ENCODE measurements around the gene MAN1A1. TPM values are rescaled to one million over a fixed set of nuclear protein-coding genes. Genes with fewer than 3 reads are reported as not detected.

MAN1A1 gene
- polyA plus RNA-seq, 3 donors, result 11.0 to 20.4 (median 16.1) TPM

DNA sequence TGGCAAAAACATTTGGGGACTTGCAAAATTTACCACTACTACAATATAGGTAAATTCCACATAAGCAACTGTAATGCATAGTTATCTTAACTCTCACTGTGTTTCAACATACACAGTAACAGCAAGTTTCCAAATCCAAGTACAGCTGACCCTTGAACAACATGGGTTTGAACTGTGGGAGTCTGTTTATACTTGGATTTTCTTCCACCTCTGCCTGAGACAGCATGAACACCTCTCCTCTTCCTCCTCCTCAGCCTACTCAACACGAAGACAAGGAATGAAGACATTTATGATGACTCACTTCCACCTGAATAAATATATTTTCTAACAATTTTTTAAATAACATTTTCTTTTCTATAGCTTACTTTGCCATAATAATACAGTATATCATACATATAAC lies 25.6 kb downstream of the MAN1A1 start:
- Histone ChIP-seq H3K79me2 (ENCODE audit: insufficient read depth, low read length) (peaks cover 15% of the 10 kb centered on the region), H2AFZ (ENCODE audit: insufficient read depth, low read depth, low read length, poor library complexity, severe bottlenecking) (no peak overlapping the region), H3K27ac (ENCODE audit: low read depth in 1 of 2, low read length in 2 of 2) (no peak overlapping the region), H3K4me3 (replicated peaks in 1 of 3; ENCODE audit: low read depth in 2 of 3, low read length in 3 of 3) (no peak overlapping the region), H3K9me3 (replicated peaks in 1 of 2; ENCODE audit: control insufficient read depth in 1 of 2, insufficient read depth in 1 of 2, low read length in 2 of 2) (no peaks in the 10 kb centered on the region), H4K20me1 (ENCODE audit: insufficient read depth, low read length) (peaks cover 7% of the 10 kb centered on the region), H3K9ac (ENCODE audit: insufficient read depth, low read length, poor library complexity, severe bottlenecking) (no peak overlapping the region), H3K4me2 (replicated peaks; ENCODE audit: extremely low read depth, low read length, poor library complexity, severe bottlenecking) (no peak overlapping the region), H3K4me1 (ENCODE audit: control insufficient read depth in 1 of 2, insufficient read depth in 2 of 2, low read length in 2 of 2) (no peaks in the 10 kb centered on the region), H3K27me3 (ENCODE audit: control insufficient read depth in 2 of 2, insufficient read depth in 2 of 2, low read length in 2 of 2) (no peaks in the 10 kb centered on the region), H3K36me3 (replicated peaks in 1 of 2; ENCODE audit: control insufficient read depth in 1 of 2, insufficient read depth in 2 of 2, low read length in 2 of 2) (peaks cover 2 to 16% of the 10 kb centered on the region in 2 donors)
- Mint-ChIP-seq H3K4me1 (peaks cover 9% of the 10 kb centered on the region), H3K4me3 (no peak overlapping the region), H3K27me3 (ENCODE audit: low read depth in 3 of 3) (no peaks in the 10 kb centered on the region), H3K9me3 (no peaks in the 10 kb centered on the region), H3K36me3 (peaks cover 12 to 17% of the 10 kb centered on the region in 2 donors), H3K27ac (no peak overlapping the region)
- WGBS (ENCODE audit: insufficient coverage), result no CpG with 5 or more reads among the region's 1 CpG
- TF ChIP-seq, protein P1, sequence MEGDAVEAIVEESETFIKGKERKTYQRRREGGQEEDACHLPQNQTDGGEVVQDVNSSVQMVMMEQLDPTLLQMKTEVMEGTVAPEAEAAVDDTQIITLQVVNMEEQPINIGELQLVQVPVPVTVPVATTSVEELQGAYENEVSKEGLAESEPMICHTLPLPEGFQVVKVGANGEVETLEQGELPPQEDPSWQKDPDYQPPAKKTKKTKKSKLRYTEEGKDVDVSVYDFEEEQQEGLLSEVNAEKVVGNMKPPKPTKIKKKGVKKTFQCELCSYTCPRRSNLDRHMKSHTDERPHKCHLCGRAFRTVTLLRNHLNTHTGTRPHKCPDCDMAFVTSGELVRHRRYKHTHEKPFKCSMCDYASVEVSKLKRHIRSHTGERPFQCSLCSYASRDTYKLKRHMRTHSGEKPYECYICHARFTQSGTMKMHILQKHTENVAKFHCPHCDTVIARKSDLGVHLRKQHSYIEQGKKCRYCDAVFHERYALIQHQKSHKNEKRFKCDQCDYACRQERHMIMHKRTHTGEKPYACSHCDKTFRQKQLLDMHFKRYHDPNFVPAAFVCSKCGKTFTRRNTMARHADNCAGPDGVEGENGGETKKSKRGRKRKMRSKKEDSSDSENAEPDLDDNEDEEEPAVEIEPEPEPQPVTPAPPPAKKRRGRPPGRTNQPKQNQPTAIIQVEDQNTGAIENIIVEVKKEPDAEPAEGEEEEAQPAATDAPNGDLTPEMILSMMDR (IDR thresholded peaks at IDR 0.05), result no peak
- no peak for DNase-seq
- intact Hi-C loops (cut with micrococcal nuclease), result no loop called here

DNA sequence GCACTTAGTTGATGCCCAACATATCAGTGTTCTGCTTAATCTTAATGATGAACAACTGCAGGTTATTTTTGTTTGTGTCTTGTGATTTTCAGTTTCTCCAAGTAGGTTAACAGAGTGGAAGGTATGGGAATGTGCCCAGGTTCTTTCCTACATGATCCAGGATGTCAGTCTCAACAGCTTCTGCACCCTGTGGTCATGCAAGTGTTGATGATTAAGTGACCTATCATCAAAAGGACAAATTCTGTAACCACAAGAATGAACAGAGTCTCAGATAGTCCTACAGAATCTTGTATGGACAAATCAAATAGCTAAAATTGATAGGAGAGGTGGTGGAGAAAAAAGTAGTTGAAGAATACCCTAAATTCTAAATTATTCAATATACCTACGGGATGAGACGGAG lies 26.1 kb downstream of the MAN1A1 start:
- no peaks in the 10 kb centered on the region for H3K4me1 ChIP-seq (ENCODE audit: control insufficient read depth in 1 of 2, insufficient read depth in 2 of 2, low read length in 2 of 2)
- no peak overlapping the region for H3K27ac ChIP-seq (ENCODE audit: low read depth in 1 of 2, low read length in 2 of 2)
- Mint-ChIP-seq H3K4me1 (peaks cover 12% of the 10 kb centered on the region), H3K27ac (no peak overlapping the region), H3K9me3 (no peaks in the 10 kb centered on the region), H3K36me3 (peaks cover 10 to 13% of the 10 kb centered on the region in 2 donors), H3K4me3 (no peak overlapping the region), H3K27me3 (ENCODE audit: low read depth in 3 of 3) (no peaks in the 10 kb centered on the region)
- H3K27me3 ChIP-seq (ENCODE audit: control insufficient read depth in 2 of 2, insufficient read depth in 2 of 2, low read length in 2 of 2), result no peaks in the 10 kb centered on the region
- no peak overlapping the region for H3K4me2 ChIP-seq (replicated peaks; ENCODE audit: extremely low read depth, low read length, poor library complexity, severe bottlenecking)
- H3K4me3 ChIP-seq (replicated peaks in 1 of 3; ENCODE audit: low read depth in 2 of 3, low read length in 3 of 3), result no peak overlapping the region
- intact Hi-C loops (cut with micrococcal nuclease), result no loop called here
- TF ChIP-seq, protein P1 (IDR thresholded peaks at IDR 0.05), result no peak
- peaks cover 2 to 13% of the 10 kb centered on the region in 2 donors for H3K36me3 ChIP-seq (replicated peaks in 1 of 2; ENCODE audit: control insufficient read depth in 1 of 2, insufficient read depth in 2 of 2, low read length in 2 of 2)
- no peak for DNase-seq
- H3K9me3 ChIP-seq (replicated peaks in 1 of 2; ENCODE audit: control insufficient read depth in 1 of 2, insufficient read depth in 1 of 2, low read length in 2 of 2), result no peaks in the 10 kb centered on the region
- no CpG with 5 or more reads among the region's 2 CpGs for WGBS (ENCODE audit: insufficient coverage)
- H4K20me1 ChIP-seq (ENCODE audit: insufficient read depth, low read length), result peaks cover 7% of the 10 kb centered on the region
- H3K9ac ChIP-seq (ENCODE audit: insufficient read depth, low read length, poor library complexity, severe bottlenecking), result no peak overlapping the region
- no peak overlapping the region for H2AFZ ChIP-seq (ENCODE audit: insufficient read depth, low read depth, low read length, poor library complexity, severe bottlenecking)
- peaks cover 14% of the 10 kb centered on the region for H3K79me2 ChIP-seq (ENCODE audit: insufficient read depth, low read length)

Data from CD14-positive monocyte (primary cell).